Stimulated activated naive CD8-positive, alpha-beta T cell treated with anti-CD3 and anti-CD28 coated beads, Interleukin-15, Interleukin-2, amounts not matched to agents 100 ng/mL and 50 ng/mL, for 24 hours (primary cell): ENCODE measurements around the gene METTL8.
A peak's percentile ranks its signal among the peaks of the same experiment; 100 is the strongest.

ENCODE experiments used
- H3K27ac Mint-ChIP-seq: one replicate; pipeline ENCODE4 v1.8.0; 2021; ENCODE audit warnings: mild to moderate bottlenecking, mixed read lengths
- H3K27me3 Mint-ChIP-seq: one replicate; pipeline ENCODE4 v1.8.0; 2021; ENCODE audit warnings: mixed read lengths
- H3K36me3 Mint-ChIP-seq: one replicate; pipeline ENCODE4 v1.8.0; 2021; ENCODE audit warnings: low read depth, mixed read lengths
- H3K4me1 Mint-ChIP-seq: one replicate; pipeline ENCODE4 v1.8.0; 2021; ENCODE audit warnings: low read depth, mixed read lengths
- H3K4me3 Mint-ChIP-seq: one replicate; pipeline ENCODE4 v1.8.0; 2021; ENCODE audit warnings: mild to moderate bottlenecking, mixed read lengths
- H3K9me3 Mint-ChIP-seq: one replicate; pipeline ENCODE4 v1.8.0; 2021; ENCODE audit warnings: mixed read lengths

METTL8 gene, protein sequence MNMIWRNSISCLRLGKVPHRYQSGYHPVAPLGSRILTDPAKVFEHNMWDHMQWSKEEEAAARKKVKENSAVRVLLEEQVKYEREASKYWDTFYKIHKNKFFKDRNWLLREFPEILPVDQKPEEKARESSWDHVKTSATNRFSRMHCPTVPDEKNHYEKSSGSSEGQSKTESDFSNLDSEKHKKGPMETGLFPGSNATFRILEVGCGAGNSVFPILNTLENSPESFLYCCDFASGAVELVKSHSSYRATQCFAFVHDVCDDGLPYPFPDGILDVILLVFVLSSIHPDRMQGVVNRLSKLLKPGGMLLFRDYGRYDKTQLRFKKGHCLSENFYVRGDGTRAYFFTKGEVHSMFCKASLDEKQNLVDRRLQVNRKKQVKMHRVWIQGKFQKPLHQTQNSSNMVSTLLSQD

DNA sequence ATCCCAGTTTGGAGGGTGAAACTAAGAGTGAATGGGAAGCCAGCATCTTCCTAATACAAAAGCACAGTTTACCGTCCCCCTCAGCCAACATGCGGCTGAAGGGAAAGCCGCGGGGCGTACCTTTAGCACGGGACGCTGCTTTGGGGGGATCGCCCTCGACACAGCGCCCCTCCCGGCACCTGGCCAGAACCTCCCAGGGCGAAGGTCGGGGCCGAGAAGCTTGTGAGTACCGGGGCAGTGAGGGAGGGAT, at the start of gene METTL8:
Gene METTL8 (minus strand): TSS at position 228 of the 250 bp plus-strand sequence. CDS start 41,805 bp downstream, outside the sequence.
- Mint-ChIP-seq H3K9me3 (peaks cover 4% of the 10 kb centered on the region), H3K27me3 (no peaks in the 10 kb centered on the region), H3K4me1 (peaks cover 54% of the 10 kb centered on the region), H3K36me3 (peaks cover 80% of the 10 kb centered on the region), H3K4me3 (peak within 1 kb of the TSS; percentile 88), H3K27ac (peak within 1 kb of the TSS; percentile 94)

DNA sequence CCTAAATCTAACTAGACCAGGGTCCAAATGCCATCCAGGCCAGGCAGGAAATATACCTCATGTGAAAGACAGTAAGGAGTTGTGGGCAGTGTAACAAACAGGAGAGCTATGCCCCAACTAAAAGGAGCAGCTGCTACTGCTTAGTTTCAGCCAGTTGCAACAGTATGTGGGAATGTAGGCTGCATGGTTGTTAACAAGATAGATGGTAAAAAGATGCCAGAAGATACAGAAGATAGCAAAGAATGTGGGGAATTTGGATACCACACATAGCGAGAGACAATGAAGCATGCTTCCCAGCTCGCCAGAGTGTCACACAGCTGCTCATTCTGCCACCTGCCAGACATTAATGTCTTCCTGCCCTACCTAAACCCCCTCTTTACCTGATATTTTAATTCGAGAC, 49.1 kb upstream of the METTL8 start:
- Mint-ChIP-seq H3K36me3 (peaks cover 74% of the 10 kb centered on the region), H3K27ac (no peak overlapping the region), H3K4me1 (peaks cover 5% of the 10 kb centered on the region), H3K9me3 (peaks cover 2% of the 10 kb centered on the region), H3K27me3 (no peaks in the 10 kb centered on the region), H3K4me3 (no peak overlapping the region)

DNA sequence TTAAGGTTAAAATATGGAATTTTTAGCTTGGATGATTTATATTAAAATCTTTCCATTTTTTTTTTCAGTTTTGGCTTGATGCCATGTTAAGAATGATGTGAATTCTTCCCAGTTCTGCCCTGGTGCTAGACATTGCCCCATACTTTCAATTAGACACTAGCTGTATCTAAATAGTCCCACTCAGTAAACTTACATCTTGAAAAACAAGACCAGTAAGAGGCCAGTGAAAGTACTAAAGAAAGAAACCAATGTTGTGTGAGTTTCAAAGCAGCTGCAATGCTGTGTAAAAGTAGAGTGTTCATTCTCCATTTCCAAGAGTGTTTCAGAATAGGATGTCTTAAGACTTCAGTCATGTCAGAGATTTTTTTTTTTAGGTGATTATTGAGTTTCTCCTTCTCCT, 48.5 kb upstream of the METTL8 start:
- H3K27me3 Mint-ChIP-seq: no peaks in the 10 kb centered on the region
- H3K36me3 Mint-ChIP-seq: peaks cover 73% of the 10 kb centered on the region
- no peaks in the 10 kb centered on the region for H3K9me3 Mint-ChIP-seq
- H3K27ac Mint-ChIP-seq: no peak overlapping the region
- peaks cover 5% of the 10 kb centered on the region for H3K4me1 Mint-ChIP-seq
- no peak overlapping the region for H3K4me3 Mint-ChIP-seq

GRCh38 chr2:171480908-171481307, 47.1 kb upstream of the METTL8 start:
- Mint-ChIP-seq H3K4me1 (peaks cover 5% of the 10 kb centered on the region), H3K36me3 (peaks cover 74% of the 10 kb centered on the region), H3K9me3 (no peaks in the 10 kb centered on the region), H3K4me3 (no peak overlapping the region), H3K27me3 (no peaks in the 10 kb centered on the region), H3K27ac (no peak overlapping the region)

DNA sequence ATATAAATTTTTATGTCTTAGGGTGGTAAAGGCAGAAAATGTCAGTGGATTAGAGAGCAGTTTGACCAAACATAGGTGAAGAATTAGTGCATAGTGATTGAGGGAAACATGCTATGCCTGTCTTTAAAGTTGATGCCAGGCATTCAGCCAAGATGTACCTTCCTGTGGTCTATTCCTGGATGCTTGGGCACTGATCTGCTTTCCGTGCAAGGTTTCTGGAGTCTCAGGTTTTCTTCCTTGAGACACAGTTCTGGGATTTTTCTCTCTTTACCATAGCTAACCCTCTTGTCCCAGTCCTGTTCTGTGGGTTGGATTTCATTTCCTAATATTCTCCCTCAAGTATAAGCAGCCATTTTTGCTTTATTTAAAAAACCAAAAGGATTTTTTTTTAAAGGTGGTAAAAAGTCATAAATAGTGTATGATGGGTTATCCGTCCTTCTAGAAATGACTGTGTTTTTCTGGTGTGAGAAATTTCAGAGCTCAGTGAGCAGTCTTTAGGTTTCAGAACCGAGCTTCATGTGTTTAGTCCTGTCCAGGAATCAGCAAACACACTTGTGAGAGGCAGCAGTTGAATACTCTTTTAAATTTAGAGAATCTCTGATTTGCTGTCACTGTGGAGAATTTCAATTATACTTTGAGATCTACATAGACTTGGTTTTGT, 45.5 kb upstream of the METTL8 start:
- Mint-ChIP-seq H3K4me1 (peaks cover 3% of the 10 kb centered on the region), H3K36me3 (peaks cover 81% of the 10 kb centered on the region), H3K4me3 (no peak overlapping the region), H3K27ac (no peak overlapping the region), H3K9me3 (no peaks in the 10 kb centered on the region), H3K27me3 (no peaks in the 10 kb centered on the region)

DNA sequence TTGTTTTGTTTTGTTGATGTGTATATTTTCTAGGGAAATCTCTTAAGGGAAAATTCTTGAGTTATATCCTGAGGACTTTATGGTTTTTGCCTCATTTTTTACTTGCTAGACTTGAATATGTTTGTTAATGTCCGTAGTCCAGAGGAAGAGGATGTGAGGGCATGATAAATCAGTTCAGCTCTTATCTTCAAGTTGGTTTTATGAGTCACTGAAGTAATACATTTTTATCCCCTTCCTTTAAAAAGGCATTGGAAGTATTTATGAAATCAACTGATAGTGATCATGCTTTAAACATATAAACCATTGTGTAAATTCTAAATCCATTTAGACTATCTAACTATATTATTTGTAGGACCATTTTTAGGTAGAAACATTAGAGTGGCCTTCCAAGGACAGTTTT, 44.6 kb upstream of the METTL8 start:
- Mint-ChIP-seq H3K27ac (no peak overlapping the region), H3K4me3 (no peak overlapping the region), H3K4me1 (peaks cover 3% of the 10 kb centered on the region), H3K36me3 (peaks cover 85% of the 10 kb centered on the region), H3K9me3 (no peaks in the 10 kb centered on the region), H3K27me3 (no peaks in the 10 kb centered on the region)

GRCh38 chr2:171475979-171476378, 42.2 kb upstream of the METTL8 start:
- Mint-ChIP-seq H3K9me3 (no peaks in the 10 kb centered on the region), H3K36me3 (peaks cover 75% of the 10 kb centered on the region), H3K4me3 (no peak overlapping the region), H3K27me3 (no peaks in the 10 kb centered on the region), H3K27ac (no peak overlapping the region), H3K4me1 (peaks cover 3% of the 10 kb centered on the region)

GRCh38 chr2:171470129-171470528, 36.3 kb upstream of the METTL8 start:
- H3K9me3 Mint-ChIP-seq: no peaks in the 10 kb centered on the region
- no peak overlapping the region for H3K27ac Mint-ChIP-seq
- peaks cover 51% of the 10 kb centered on the region for H3K36me3 Mint-ChIP-seq
- H3K4me1 Mint-ChIP-seq: no peaks in the 10 kb centered on the region
- no peak overlapping the region for H3K4me3 Mint-ChIP-seq
- no peaks in the 10 kb centered on the region for H3K27me3 Mint-ChIP-seq

DNA sequence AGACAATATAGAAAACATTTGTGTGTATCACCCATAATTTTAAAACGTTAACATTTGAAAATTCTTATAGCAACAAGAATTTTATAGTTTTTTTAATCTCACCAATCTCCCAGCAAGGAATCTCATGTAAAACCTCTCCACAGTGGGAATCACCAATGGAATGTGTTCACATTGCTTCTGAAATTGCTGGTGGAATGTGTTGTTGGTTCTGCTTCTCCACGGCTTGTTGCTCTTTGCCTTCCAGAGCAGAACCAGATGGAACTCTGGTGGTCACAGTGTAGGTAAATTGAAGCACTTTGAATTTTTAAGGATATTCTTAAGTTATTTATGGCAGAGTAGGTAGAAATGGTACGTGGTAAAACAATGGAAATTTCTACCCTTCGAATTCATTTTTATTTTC, 35.4 kb upstream of the METTL8 start:
- H3K4me3 Mint-ChIP-seq: no peak overlapping the region
- H3K4me1 Mint-ChIP-seq: no peaks in the 10 kb centered on the region
- no peaks in the 10 kb centered on the region for H3K27me3 Mint-ChIP-seq
- peaks cover 45% of the 10 kb centered on the region for H3K36me3 Mint-ChIP-seq
- no peak overlapping the region for H3K27ac Mint-ChIP-seq
- no peaks in the 10 kb centered on the region for H3K9me3 Mint-ChIP-seq

GRCh38 chr2:171460537-171460936, 26.7 kb upstream of the METTL8 start:
- H3K27me3 Mint-ChIP-seq: no peaks in the 10 kb centered on the region
- H3K36me3 Mint-ChIP-seq: peaks cover 52% of the 10 kb centered on the region
- no peak overlapping the region for H3K27ac Mint-ChIP-seq
- H3K9me3 Mint-ChIP-seq: no peaks in the 10 kb centered on the region
- no peak overlapping the region for H3K4me3 Mint-ChIP-seq
- H3K4me1 Mint-ChIP-seq: peaks cover 4% of the 10 kb centered on the region

DNA sequence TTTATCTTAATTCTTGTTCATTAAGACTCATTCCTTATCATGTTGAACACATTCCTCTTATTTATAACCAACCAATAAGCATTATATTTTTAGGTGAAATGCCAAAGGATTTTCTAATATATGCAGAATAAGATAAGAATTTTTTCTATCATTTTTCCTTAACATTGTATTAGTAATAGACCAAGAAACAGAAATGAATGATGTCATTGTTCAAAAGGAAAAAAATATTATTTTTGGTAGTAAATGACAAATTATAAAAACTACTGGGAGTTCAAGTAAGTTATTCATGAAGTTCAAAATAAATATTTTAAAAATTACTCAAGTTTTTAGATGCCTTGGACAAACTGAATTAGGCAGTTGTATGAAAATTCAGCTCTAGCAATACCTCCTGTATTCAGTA, 25.7 kb upstream of the METTL8 start:
- Mint-ChIP-seq H3K27me3 (no peaks in the 10 kb centered on the region), H3K4me3 (no peak overlapping the region), H3K36me3 (peaks cover 60% of the 10 kb centered on the region), H3K9me3 (no peaks in the 10 kb centered on the region), H3K27ac (no peak overlapping the region), H3K4me1 (peaks cover 4% of the 10 kb centered on the region)

DNA sequence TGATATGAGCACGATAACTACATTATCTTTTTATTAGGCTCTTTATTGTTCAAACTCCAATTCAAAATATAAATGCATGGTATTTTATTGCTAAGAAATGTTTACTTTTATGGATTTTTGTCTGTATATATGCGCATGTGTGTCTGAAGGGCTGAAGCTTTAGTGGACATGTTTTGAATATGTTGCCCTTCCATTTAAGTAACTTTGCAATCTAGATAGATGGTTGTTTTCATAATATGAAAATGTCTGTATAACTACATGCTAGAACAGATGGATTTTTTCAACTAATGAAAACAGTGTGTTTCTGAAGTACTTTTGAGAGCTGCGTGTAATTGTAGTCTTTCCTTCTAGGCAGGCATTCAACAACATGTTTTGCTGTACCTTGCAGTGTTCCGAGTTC, 19.0 kb upstream of the METTL8 start:
- Mint-ChIP-seq H3K27ac (no peak overlapping the region), H3K27me3 (no peaks in the 10 kb centered on the region), H3K9me3 (no peaks in the 10 kb centered on the region), H3K36me3 (peaks cover 67% of the 10 kb centered on the region), H3K4me1 (peaks cover 4% of the 10 kb centered on the region), H3K4me3 (no peak overlapping the region)

DNA sequence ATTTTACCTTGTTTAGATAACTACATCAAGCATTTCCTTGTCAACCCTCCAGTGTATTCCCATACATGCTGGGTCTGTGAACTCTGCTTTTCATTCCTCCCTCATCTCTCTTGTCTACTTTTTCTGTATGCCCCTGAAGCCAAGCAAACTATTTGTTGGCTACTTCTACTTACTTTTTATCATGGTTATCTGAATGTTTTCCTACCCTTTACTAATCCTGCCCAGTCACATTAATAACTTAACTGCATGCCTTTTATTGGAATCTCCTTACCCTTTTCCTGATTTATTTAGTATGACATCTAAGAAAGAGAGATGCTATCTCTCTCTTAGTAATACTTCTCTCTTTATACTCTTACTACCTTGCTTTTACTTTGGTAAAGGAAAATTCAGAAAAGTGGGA, 17.3 kb upstream of the METTL8 start:
- Mint-ChIP-seq H3K4me1 (peaks cover 4% of the 10 kb centered on the region), H3K9me3 (no peaks in the 10 kb centered on the region), H3K27ac (no peak overlapping the region), H3K36me3 (peaks cover 63% of the 10 kb centered on the region), H3K4me3 (no peak overlapping the region), H3K27me3 (no peaks in the 10 kb centered on the region)

DNA sequence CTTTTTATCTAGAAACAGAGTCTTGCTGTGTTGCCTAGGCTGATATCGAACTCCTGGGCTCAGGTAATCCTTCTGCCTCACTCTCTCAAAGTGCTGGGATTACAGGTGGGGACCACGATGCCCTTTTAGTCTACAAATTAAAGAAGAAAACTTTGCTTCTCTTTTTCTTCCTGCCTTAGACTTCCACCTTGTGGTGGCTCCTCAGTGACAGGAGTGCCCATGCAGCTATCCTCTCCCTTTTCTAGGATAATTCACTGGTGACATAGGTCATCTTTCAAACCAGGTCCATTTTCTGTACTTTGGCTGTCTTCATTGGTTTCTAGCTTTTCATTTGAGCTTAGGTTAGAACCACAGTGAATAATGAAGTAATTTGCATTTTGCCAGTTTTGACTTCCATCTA, 13.9 kb upstream of the METTL8 start:
- no peaks in the 10 kb centered on the region for H3K9me3 Mint-ChIP-seq
- no peak overlapping the region for H3K4me3 Mint-ChIP-seq
- no peaks in the 10 kb centered on the region for H3K4me1 Mint-ChIP-seq
- H3K27me3 Mint-ChIP-seq: no peaks in the 10 kb centered on the region
- H3K27ac Mint-ChIP-seq: no peak overlapping the region
- peaks cover 57% of the 10 kb centered on the region for H3K36me3 Mint-ChIP-seq

DNA sequence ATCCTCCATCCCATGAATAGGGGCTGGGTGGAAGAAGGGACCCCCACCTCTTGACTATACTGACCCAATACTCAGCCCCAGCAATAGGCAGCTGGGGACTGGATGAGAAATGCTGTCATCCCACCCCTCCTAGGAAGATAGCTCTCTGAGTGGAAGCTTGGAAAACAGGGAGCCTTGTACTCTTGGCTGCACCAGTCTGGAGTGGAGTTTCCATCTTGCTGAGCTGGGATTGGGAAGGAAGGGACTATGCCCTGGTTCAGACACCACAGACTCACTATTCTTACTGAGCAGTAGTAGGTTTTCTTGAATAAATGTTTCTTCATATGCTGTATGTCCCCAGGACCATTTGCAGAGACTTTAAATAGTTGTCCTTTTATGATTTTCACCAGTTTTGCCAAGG, 7.7 kb upstream of the METTL8 start:
- Mint-ChIP-seq H3K27ac (no peak overlapping the region), H3K4me1 (peaks cover 17% of the 10 kb centered on the region), H3K27me3 (no peaks in the 10 kb centered on the region), H3K9me3 (no peaks in the 10 kb centered on the region), H3K36me3 (peaks cover 61% of the 10 kb centered on the region), H3K4me3 (no peak overlapping the region)

DNA sequence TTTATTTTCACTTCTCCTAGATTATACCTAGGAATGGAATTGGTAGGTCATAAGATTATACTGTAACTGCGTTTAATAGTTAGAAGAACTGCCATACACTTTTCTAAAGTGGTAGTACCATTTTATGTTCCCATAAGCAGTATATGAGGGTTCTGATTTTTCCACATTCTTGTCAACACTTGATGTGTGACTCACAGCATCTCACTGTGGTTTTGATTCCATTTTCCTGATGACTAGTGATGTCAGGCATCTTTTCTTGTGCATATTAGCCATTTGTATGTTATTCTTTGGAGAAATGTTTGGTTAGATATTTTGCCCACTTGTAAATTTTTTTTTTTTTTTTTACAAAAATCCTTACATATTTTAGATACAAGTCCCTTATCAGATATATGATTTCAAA, 2.5 kb upstream of the METTL8 start:
- Mint-ChIP-seq H3K27ac (no peak overlapping the region), H3K27me3 (no peaks in the 10 kb centered on the region), H3K4me3 (no peak overlapping the region), H3K36me3 (peaks cover 78% of the 10 kb centered on the region), H3K9me3 (no peaks in the 10 kb centered on the region), H3K4me1 (peaks cover 54% of the 10 kb centered on the region)
